Pancreas (tissue), 10 donors: Measurements from ENCODE around the gene MECP2. TPM values are rescaled to one million over a fixed set of nuclear protein-coding genes. Genes with fewer than 3 reads are reported as not detected.

ENCODE experiments used
- ATAC-seq, 4 donors: fragments of 200-7000 bp; cut with Tn5 transposase; one replicate each; pipeline versions ENCODE4 v1.8.0 to v1.9.1; 2020; ENCODE audit warnings: mild to moderate bottlenecking in 4 of 4, moderate library complexity in 4 of 4
- DNase-seq, 6 donors: peaks; one replicate each; pipeline ENCODE4 v3.0.0-alpha.2; 2020
- FAIRE-seq: peaks from 2 replicates; lab custom pipeline; 2012; peaks lifted over from hg19 to GRCh38; lab: Jason Lieb, UNC
- H3K27ac ChIP-seq, 4 donors: fragments of 200-600 bp; sonication (generic); 1 replicate in 3 of 4; 2 replicates in 1 of 4; pipeline versions ENCODE4 v1.5.0 to v1.8.0; 2020
- H3K27me3 ChIP-seq, 4 donors: fragments of 200-600 bp; one replicate each; pipeline ENCODE4 v1.8.0; 2021
- H3K36me3 ChIP-seq, 3 donors: fragments of 200-600 bp; sonication (generic) in 1 of 3; one replicate each; pipeline versions ENCODE4 v1.5.0 to v1.8.0; 2020 to 2021
- H3K4me1 ChIP-seq, 3 donors: fragments of 200-600 bp; one replicate each; pipeline ENCODE4 v1.8.0; 2021
- H3K4me3 ChIP-seq, 4 donors: fragments of 200-600 bp; sonication (generic) in 2 of 4; one replicate each; pipeline versions ENCODE4 v1.5.0 to v1.8.0; 2020 to 2021
- H3K9me3 ChIP-seq, 4 donors: fragments of 200-600 bp; one replicate each; pipeline ENCODE4 v1.8.0; 2021
- WGBS, 2 donors: extraction: QIAGEN DNeasy Blood & Tissue Kit; methylation state at CpG; one replicate each; pipeline ENCODE4 v1.1.7; 2013; 5-methylcytosine and 5-hydroxymethylcytosine counted together
- intact Hi-C, 3 donors: fragments of 100-400 bp; cut with DNase I; formaldehyde crosslinking; loops; one replicate each; pipeline versions ENCODE4 v1.11.1 to v1.14.2; 2022
- polyA plus RNA-seq, 2 donors: library from polyadenylated mRNA; stranded (reverse); fragments of 200-250 nt; gene quantifications; one replicate each; pipeline ENCODE4 v1.2.3, GENCODE V29; 2013
- total RNA-seq, 6 donors: library from RNA; stranded (reverse); fragmentation: NEBNext Ultra II Directional in 4 of 6; extraction: Animal tissue kit (Norgen Biotek cat#: 25700) in 4 of 6; gene quantifications; one replicate each; pipeline versions ENCODE4 v1.2.1 to v1.2.4, GENCODE V29; 2021 to 2023
- TF ChIP-seq, protein P1 (sequence below), 4 donors: fragments of 200-600 bp; sonication (generic) in 3 of 4; IDR thresholded peaks; one replicate each; pipeline versions ENCODE4 v1.5.0 to v1.8.0; 2021; ENCODE audit warnings: antibody characterized with exemption in 4 of 4
- donor health status: healthy with polysubstance abuse.
- donor health status: DM: no; HTN: no; CAD: no; lungs with moderate emphysema.
- donor health status: DM: no; HTN: no; CAD: no.
- donor health status: control.
- donor health status: control.
- donor health status: Bipolar disorder and iron deficiency.
- donor health status: DM: yes; HTN: yes; CAD: no.
- donor health status: DM: no; HTN: no; CAD: no.
- donor health status: DM: no; HTN: no; CAD: no.
- donor health status: DM: yes; HTN: yes; CAD: no.

Gene MECP2
- total and polyA plus RNA-seq, 8 donors = 17.7 to 30.8 (median 22.1) TPM

DNA sequence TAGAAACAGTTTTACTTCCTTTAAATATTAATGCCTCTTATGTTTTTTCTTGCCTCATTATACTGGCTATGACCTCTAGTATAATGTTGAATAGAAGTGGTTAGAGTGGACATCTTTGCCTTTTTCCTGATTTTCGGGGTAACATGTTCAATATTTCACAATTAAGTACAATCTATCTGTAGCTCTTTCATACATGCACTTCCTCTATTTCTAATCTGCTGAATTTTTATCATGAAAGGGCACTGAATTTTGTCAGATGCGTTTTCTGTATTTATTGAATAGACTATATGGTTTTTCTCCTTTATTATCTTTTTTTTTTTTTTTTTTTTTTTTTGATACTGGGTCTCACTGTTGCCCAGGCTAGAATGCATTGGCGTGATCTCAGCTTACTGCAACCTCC is 29.0 kb downstream of the MECP2 start:
- FAIRE-seq = no peak

DNA sequence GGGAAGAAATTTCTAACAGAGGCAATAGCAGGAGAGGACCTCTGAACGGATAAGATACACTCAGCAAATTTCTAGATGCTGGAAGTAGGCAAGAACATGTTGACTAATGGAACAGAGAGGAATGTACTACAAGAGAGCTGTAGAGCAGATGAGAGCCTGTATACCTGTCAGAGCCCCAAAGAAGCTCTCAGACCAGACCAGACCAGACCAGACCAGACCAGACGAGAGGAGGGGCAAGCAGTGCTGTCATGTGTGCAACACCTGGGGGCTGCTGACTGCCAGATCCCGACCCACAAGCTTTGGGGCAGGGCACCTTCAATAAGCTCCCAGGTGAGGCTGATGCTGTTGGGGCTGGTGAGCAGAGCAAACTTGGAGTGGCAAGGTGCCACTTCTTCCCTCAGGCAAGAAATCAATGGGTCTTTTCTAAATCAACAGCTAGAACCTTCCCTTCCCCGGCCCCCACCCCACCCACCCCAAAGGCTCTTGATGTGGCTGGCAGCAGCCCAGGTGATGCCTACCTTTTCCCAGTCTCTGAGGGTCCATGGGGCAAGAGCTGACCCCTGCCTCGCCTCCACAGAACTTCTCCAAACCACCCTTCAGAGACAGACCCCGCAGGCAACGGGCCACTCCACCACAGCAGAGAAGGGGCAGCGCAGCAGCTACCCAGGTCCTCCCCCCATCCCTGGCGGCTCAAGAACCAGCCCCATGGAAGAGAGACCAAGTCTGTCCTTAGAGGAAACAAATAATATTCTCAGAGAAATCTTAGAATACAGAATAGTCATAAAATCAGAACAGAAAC is 32.7 kb downstream of the MECP2 start:
- Histone ChIP-seq H3K27me3 (peaks cover 0 to 3% (median 0%) of the 10 kb centered on the region in 4 donors), H3K36me3 (no peaks in the 10 kb centered on the region), H3K4me3 (no peak overlapping the region), H3K4me1 (peaks cover 0 to 5% (median 0%) of the 10 kb centered on the region in 3 donors), H3K9me3 (no peaks in the 10 kb centered on the region), H3K27ac (no peak overlapping the region)
- 55 to 72% methylated on average over 9 of the region's 9 CpGs for WGBS, 2 donors
- DNase-seq (no peak), FAIRE-seq (no peak), ATAC-seq (peak in 1 of 4 donors; percentile 19)
- intact Hi-C loops = no loop called here
- TF ChIP-seq, protein P1, sequence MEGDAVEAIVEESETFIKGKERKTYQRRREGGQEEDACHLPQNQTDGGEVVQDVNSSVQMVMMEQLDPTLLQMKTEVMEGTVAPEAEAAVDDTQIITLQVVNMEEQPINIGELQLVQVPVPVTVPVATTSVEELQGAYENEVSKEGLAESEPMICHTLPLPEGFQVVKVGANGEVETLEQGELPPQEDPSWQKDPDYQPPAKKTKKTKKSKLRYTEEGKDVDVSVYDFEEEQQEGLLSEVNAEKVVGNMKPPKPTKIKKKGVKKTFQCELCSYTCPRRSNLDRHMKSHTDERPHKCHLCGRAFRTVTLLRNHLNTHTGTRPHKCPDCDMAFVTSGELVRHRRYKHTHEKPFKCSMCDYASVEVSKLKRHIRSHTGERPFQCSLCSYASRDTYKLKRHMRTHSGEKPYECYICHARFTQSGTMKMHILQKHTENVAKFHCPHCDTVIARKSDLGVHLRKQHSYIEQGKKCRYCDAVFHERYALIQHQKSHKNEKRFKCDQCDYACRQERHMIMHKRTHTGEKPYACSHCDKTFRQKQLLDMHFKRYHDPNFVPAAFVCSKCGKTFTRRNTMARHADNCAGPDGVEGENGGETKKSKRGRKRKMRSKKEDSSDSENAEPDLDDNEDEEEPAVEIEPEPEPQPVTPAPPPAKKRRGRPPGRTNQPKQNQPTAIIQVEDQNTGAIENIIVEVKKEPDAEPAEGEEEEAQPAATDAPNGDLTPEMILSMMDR (IDR thresholded peaks at IDR 0.05) = no peak

More for the DNA sequence above, 29.0 kb downstream of the MECP2 start:
- WGBS, 2 donors = 71 to 88% methylated on average over 3 of the region's 3 CpGs
- Histone ChIP-seq H3K27ac (no peak overlapping the region), H3K36me3 (no peaks in the 10 kb centered on the region), H3K4me1 (no peaks in the 10 kb centered on the region), H3K4me3 (no peak overlapping the region), H3K27me3 (peaks cover 0 to 11% (median 0%) of the 10 kb centered on the region in 4 donors), H3K9me3 (no peaks in the 10 kb centered on the region)
- TF ChIP-seq, protein P1 (IDR thresholded peaks at IDR 0.05) = no peak
- DNase-seq = no peak
- ATAC-seq = no peak
- intact Hi-C loops = no loop called here

DNA sequence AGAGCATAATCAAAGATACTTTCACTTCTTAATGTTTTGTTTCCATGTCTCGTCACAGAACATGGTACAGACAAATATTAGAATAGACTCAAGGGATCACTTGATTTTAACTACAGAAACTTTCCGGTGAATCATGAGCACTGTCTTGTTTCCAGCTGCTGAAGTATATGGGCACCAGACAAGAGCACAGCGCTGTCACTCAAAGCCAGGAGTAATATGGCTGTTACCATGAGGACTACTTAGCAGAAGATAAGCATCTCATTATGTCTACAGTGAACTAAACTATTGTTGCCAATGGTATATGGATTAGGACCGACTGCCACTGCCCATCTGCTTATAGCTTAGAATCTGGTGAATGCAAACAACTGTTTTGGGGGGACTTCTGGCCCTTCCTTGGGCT is 34.3 kb downstream of the MECP2 start:
- WGBS, 2 donors = 70 to 74% methylated on average over 4 of the region's 4 CpGs
- intact Hi-C loops = no loop called here
- H3K36me3 ChIP-seq = no peaks in the 10 kb centered on the region
- H3K4me3 ChIP-seq = no peak overlapping the region
- no peak overlapping the region for H3K27ac ChIP-seq
- no peak for ATAC-seq
- no peaks in the 10 kb centered on the region for H3K9me3 ChIP-seq
- peaks cover 0 to 3% (median 0%) of the 10 kb centered on the region in 4 donors for H3K27me3 ChIP-seq
- DNase-seq = no peak
- FAIRE-seq = no peak
- peaks cover 0 to 5% (median 0%) of the 10 kb centered on the region in 3 donors for H3K4me1 ChIP-seq
- TF ChIP-seq, protein P1 (IDR thresholded peaks at IDR 0.05) = no peak

DNA sequence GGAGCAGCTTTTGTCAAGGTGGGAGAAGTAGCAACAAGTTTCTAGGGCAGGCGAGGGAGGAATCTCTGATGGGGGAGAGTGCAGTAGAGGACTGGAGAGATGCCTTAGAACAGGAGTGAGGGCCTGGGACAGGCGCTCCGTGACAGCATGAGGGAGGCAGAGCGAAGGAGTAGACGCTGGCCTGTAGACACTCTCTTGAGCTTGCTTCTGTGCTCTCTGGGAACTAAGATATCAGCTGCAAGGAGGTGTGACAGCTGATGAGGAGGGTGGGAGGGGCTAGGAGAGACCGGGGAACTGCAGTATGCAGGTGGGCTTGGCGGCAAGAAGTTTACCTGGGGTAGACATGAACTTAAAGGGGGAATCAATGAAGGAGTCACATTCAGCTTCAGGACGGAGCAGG is 35.7 kb downstream of the MECP2 start:
- no peaks in the 10 kb centered on the region for H3K36me3 ChIP-seq
- no peaks in the 10 kb centered on the region for H3K9me3 ChIP-seq
- TF ChIP-seq, protein P1 (IDR thresholded peaks at IDR 0.05) = no peak
- no peak for DNase-seq
- peaks cover 0 to 5% (median 0%) of the 10 kb centered on the region in 3 donors for H3K4me1 ChIP-seq
- intact Hi-C loops = no loop called here
- peaks cover 0 to 3% (median 0%) of the 10 kb centered on the region in 4 donors for H3K27me3 ChIP-seq
- no peak overlapping the region for H3K27ac ChIP-seq
- FAIRE-seq = no peak
- ATAC-seq = no peak
- H3K4me3 ChIP-seq = no peak overlapping the region
- 63 to 67% methylated on average over 8 of the region's 8 CpGs for WGBS, 2 donors

DNA sequence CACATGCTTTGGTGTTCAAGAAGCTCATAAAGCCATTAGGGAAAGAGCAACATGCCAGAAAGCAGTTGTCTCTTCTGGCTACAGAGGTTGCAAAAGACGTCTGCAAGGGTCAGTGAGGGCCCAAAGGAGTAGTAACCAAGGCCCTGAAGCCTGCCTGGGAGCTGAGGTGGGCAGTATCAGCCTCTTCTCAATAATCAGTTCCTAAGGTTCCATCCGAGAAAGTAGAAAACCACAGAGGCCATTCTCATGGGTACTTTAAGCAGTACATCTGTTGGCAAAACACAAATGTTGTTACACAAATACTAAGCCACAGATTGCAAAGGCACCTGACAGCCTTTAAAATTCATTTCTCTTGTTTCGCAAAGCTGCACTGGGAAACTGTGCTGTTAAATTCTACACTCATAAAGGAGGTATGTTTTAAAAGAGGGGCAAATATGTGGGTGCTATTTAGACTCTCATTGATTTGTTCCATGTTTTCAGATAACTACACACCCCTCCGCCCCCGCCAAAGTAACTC is 37.7 kb downstream of the MECP2 start:
- WGBS, 2 donors = 54 to 55% methylated on average over 5 of the region's 5 CpGs
- no peak for FAIRE-seq
- H3K27ac ChIP-seq = no peak overlapping the region
- no peaks in the 10 kb centered on the region for H3K9me3 ChIP-seq
- H3K4me1 ChIP-seq = peaks cover 0 to 5% (median 0%) of the 10 kb centered on the region in 3 donors
- DNase-seq = no peak
- no peaks in the 10 kb centered on the region for H3K36me3 ChIP-seq
- H3K4me3 ChIP-seq = no peak overlapping the region
- H3K27me3 ChIP-seq = peaks cover 0 to 3% (median 0%) of the 10 kb centered on the region in 4 donors
- intact Hi-C loops = no loop called here
- ATAC-seq = no peak
- TF ChIP-seq, protein P1 (IDR thresholded peaks at IDR 0.05) = no peak
